ENCODE data around the gene SPATA45.
A peak's percentile ranks its signal among the peaks of the same experiment; 100 is the strongest.
"Not testable (repeated sequence)": the region's sequence is repeated elsewhere in the genome, so short reads cannot be mapped to it uniquely, and the experiment has no call there.

Gene SPATA45
- total RNA-seq = 0.04 to 0.10 reads per million in 2 donors

GRCh38 chr1:212847549-212847948 lies at the start of gene SPATA45:
SPATA45 (minus strand) TSS chr1:212847649; CDS start chr1:212836149, 11,500 bp downstream.
- DNase-seq = no peak

GRCh38 chr1:212892108-212892507 lies 44.7 kb upstream of the SPATA45 start:
- no peak for DNase-seq

GRCh38 chr1:212884592-212884991 lies 37.1 kb upstream of the SPATA45 start:
- DNase-seq = no peak

- no peak for DNase-seq
These were observed 32.7 kb upstream of the SPATA45 start for GRCh38 chr1:212879947-212880690.

- no peak for DNase-seq
These were observed 31.0 kb upstream of the SPATA45 start for GRCh38 chr1:212878418-212878817.

GRCh38 chr1:212873518-212873917 lies 26.1 kb upstream of the SPATA45 start:
- no peak for DNase-seq

GRCh38 chr1:212871976-212872375 lies 24.5 kb upstream of the SPATA45 start:
- no peak for DNase-seq

- no peak for DNase-seq
These were observed 19.7 kb upstream of the SPATA45 start for GRCh38 chr1:212867192-212867591.

GRCh38 chr1:212864201-212864600 lies 16.8 kb upstream of the SPATA45 start:
- no peak for DNase-seq

- not testable (repeated sequence) for DNase-seq
These were observed 15.9 kb upstream of the SPATA45 start for GRCh38 chr1:212863345-212863744.

GRCh38 chr1:212862111-212862690 lies 14.8 kb upstream of the SPATA45 start:
- DNase-seq = no peak

GRCh38 chr1:212860713-212861581 lies 13.5 kb upstream of the SPATA45 start:
- no peak for DNase-seq

- DNase-seq = no peak
These were observed 11.2 kb upstream of the SPATA45 start for GRCh38 chr1:212858461-212859265.

GRCh38 chr1:212857992-212858460 lies 10.6 kb upstream of the SPATA45 start, which contains the start of gene FLVCR1:
FLVCR1 (plus strand) TSS chr1:212858275; CDS start chr1:212858453, 178 bp downstream.
- peak; percentile 93 for DNase-seq

GRCh38 chr1:212856755-212857154 lies 9.3 kb upstream of the SPATA45 start:
- DNase-seq = no peak

GRCh38 chr1:212853658-212854057 lies 6.2 kb upstream of the SPATA45 start:
- DNase-seq = no peak

- no peak for DNase-seq
These were observed 4.7 kb upstream of the SPATA45 start for GRCh38 chr1:212852105-212852688.

- DNase-seq = not testable (repeated sequence)
These were observed 2.9 kb downstream of the SPATA45 start for GRCh38 chr1:212844521-212844920.

- no peak for DNase-seq
These were observed 9.3 kb downstream of the SPATA45 start for GRCh38 chr1:212838145-212838544.

- not testable (repeated sequence) for DNase-seq
These were observed 13.9 kb downstream of the SPATA45 start for GRCh38 chr1:212833211-212834207.

- no peak for DNase-seq
These were observed 19.1 kb downstream of the SPATA45 start for GRCh38 chr1:212828395-212828794.

Data from activated gamma-delta T cell (primary cell).